ENCODE results near the gene TTN.

The TTN gene

GRCh38 chr2:178632729-178633128, 174.5 kb downstream of the TTN start:
- CTCF ChIA-PET = interaction anchor here (1.2 kb wide), 1 partner anchor 68 kb away, joined by 3 read pairs; no protein-coding TSS in a partner anchor
- TF ChIP-seq CTCF (IDR thresholded peaks at IDR 0.05; ENCODE audit: control extremely low read depth, extremely low read depth, low read depth, missing control alignments) = no peak
- POLR2A ChIA-PET = no interaction called here
- no peak for DNase-seq (ENCODE audit: extremely low spot score)

DNA sequence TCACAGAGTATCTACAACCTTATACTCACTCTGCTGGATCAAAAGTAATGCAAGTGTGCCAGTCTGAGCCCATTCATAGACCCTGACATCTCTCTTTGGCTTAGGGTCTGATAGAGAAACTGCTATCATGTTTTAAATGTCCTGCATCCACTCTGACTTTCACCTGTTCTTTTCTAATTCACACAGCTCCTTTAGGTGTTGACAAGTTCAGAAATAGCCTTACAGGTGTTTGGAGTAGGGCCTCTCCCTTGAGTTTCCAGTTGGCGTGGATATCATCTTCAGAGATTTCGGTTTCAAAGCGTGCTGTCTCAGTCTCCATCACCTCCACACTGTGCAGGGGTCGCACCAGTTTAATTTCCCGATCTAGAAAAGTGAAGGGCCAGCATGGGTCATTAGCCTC, 176.6 kb downstream of the TTN start:
- ChIA-PET POLR2A (no interaction called here), CTCF (no interaction called here)
- TF ChIP-seq CTCF (IDR thresholded peaks at IDR 0.05; ENCODE audit: control extremely low read depth, extremely low read depth, low read depth, missing control alignments) = no peak
- no peak for DNase-seq (ENCODE audit: extremely low spot score)

DNA sequence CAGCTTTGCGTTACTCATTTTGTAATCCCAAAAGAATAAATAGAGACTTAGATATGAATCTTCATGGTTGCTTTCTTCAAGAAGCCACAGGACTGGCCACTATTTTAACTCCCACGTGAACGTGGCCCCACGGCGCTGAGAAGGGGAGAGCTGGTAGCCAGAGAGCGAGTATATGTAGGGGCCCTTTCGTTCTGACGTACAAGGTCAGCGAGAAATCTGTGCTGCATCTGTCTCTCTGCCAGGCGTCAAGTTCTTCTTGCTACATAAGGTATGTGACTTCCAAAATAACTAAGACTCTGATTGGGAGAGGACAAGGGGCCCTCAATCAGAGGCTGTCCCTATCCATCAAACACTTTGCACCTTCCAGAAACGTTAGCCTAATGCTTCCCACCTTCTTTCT, 177.8 kb downstream of the TTN start:
- no peak for TF ChIP-seq CTCF (IDR thresholded peaks at IDR 0.05; ENCODE audit: control extremely low read depth, extremely low read depth, low read depth, missing control alignments)
- CTCF ChIA-PET = no interaction called here
- DNase-seq (ENCODE audit: extremely low spot score) = no peak
- POLR2A ChIA-PET = no interaction called here

- ChIA-PET POLR2A (no interaction called here), CTCF (no interaction called here)
- no peak for DNase-seq (ENCODE audit: extremely low spot score)
- TF ChIP-seq CTCF (IDR thresholded peaks at IDR 0.05; ENCODE audit: control extremely low read depth, extremely low read depth, low read depth, missing control alignments) = no peak
Measured at GRCh38 chr2:178628605-178629004, 178.6 kb downstream of the TTN start.

DNA sequence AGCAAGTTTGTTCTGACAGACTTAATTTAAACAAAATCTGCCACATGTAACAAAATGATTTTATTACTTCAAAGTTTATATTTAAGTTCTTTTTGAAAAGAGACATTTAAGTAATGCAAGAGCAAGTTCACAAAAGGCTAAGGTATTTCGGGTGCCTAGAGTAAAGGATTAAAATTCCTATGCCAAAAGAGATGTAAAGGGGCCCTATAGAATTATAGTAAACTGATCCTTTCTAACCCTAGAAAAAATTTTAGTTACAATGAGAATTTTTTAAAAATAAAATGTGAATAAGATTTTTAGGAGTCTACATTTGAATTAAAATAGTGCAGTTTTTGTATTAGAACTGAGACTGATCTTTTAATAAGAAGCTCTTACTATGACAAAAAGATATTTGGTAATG, 179.8 kb downstream of the TTN start:
- ChIA-PET CTCF (no interaction called here), POLR2A (no interaction called here)
- no peak for DNase-seq (ENCODE audit: extremely low spot score)
- TF ChIP-seq CTCF (IDR thresholded peaks at IDR 0.05; ENCODE audit: control extremely low read depth, extremely low read depth, low read depth, missing control alignments) = no peak

GRCh38 chr2:178615969-178616368, 191.3 kb downstream of the TTN start:
- DNase-seq (ENCODE audit: extremely low spot score) = no peak
- ChIA-PET CTCF (no interaction called here), POLR2A (no interaction called here)
- TF ChIP-seq CTCF (IDR thresholded peaks at IDR 0.05; ENCODE audit: control extremely low read depth, extremely low read depth, low read depth, missing control alignments) = no peak

DNA sequence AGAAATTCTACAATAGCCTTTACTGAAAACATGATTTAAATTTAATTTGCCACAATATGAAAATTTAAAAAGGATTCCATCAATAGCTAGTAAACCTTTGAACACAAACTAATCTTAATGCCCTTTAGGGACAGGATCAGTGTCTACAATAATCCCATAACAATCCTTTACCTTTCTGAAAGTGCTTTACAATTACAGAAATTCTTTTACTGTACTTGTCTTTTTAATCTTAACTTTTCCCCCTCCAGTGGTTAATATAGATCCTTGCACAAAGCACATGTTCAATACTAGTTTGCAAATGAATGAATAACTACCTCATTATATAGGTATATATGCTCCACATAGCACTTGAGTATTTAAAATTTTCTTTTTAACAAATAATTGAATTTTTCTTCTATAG, 204.3 kb downstream of the TTN start:
- POLR2A ChIA-PET = no interaction called here
- no peak for TF ChIP-seq CTCF (IDR thresholded peaks at IDR 0.05; ENCODE audit: control extremely low read depth, extremely low read depth, low read depth, missing control alignments)
- CTCF ChIA-PET = interaction anchor here (1.3 kb wide), 1 partner anchor 18 kb away, joined by 3 read pairs; no protein-coding TSS in a partner anchor
- no peak for DNase-seq (ENCODE audit: extremely low spot score)
